Neural progenitor cell (in vitro differentiated cells): Measurements from ENCODE around the gene KAT7. TPM values are rescaled to one million over a fixed set of nuclear protein-coding genes. Genes with fewer than 3 reads are reported as not detected.

Experiments used
- DNase-seq: peaks from one replicate; pipeline ENCODE4 v3.0.0-alpha.2; 2016; ENCODE audit warnings: low spot score
- H2AFZ ChIP-seq: fragments of 200-600 bp; sonication (generic); replicated peaks from 2 replicates; pipeline ENCODE4 v1.6.1; 2016; ENCODE audit warnings: antibody characterized with exemption
- H3F3A ChIP-seq: fragments of 200-600 bp; sonication (generic); 2 replicates; pipeline ENCODE4 v1.6.1; 2016; ENCODE audit warnings: antibody characterized with exemption, low read depth
- H3K27ac ChIP-seq: fragments of 200-600 bp; sonication (generic); 2 replicates; pipeline ENCODE4 v1.5.1; 2016; ENCODE audit warnings: mild to moderate bottlenecking
- H3K27me3 ChIP-seq: fragments of 200-600 bp; sonication (generic); 2 replicates; pipeline ENCODE4 v1.6.1; 2016; ENCODE audit warnings: mild to moderate bottlenecking, moderate library complexity
- H3K36me3 ChIP-seq: fragments of 200-600 bp; sonication (generic); 2 replicates; pipeline ENCODE4 v1.5.1; 2016
- H3K4me1 ChIP-seq: fragments of 200-600 bp; sonication (generic); 2 replicates; pipeline ENCODE4 v1.6.1; 2016; ENCODE audit warnings: mixed run types
- H3K4me2 ChIP-seq: fragments of 200-600 bp; sonication (generic); 2 replicates; pipeline ENCODE4 v1.6.1; 2016
- H3K4me3 ChIP-seq: fragments of 200-600 bp; sonication (generic); 2 replicates; pipeline ENCODE4 v1.5.1; 2016
- H3K79me2 ChIP-seq: fragments of 200-600 bp; sonication (generic); 2 replicates; pipeline ENCODE4 v1.6.1; 2016; ENCODE audit warnings: low read depth
- H3K9ac ChIP-seq: fragments of 200-600 bp; sonication (generic); 2 replicates; pipeline ENCODE4 v1.6.1; 2016
- H3K9me3 ChIP-seq: fragments of 200-600 bp; sonication (generic); 2 replicates; pipeline ENCODE4 v1.5.1; 2016; ENCODE audit warnings: low read depth
- H4K20me1 ChIP-seq: fragments of 200-600 bp; sonication (generic); 2 replicates; pipeline ENCODE4 v1.6.1; 2016; ENCODE audit warnings: low read depth
- H3K27ac Mint-ChIP-seq: 3 replicates; pipeline ENCODE4 v1.8.0; 2021; ENCODE audit warnings: mixed read lengths
- H3K27me3 Mint-ChIP-seq: 2 replicates; pipeline ENCODE4 v1.8.0; 2022; ENCODE audit warnings: low read depth, mild to moderate bottlenecking, inconsistent platforms, moderate library complexity, mixed read lengths; ENCODE audit not compliant: insufficient read depth
- H3K36me3 Mint-ChIP-seq: 3 replicates; pipeline ENCODE4 v1.8.0; 2021; ENCODE audit warnings: mixed read lengths
- H3K4me1 Mint-ChIP-seq: 3 replicates; pipeline ENCODE4 v1.8.0; 2021; ENCODE audit warnings: mixed read lengths
- H3K4me3 Mint-ChIP-seq: 3 replicates; pipeline ENCODE4 v1.8.0; 2021; ENCODE audit warnings: mild to moderate bottlenecking, moderate library complexity, mixed read lengths
- H3K9me3 Mint-ChIP-seq: 3 replicates; pipeline ENCODE4 v1.8.0; 2020; ENCODE audit warnings: mixed read lengths
- EZH2 ChIP-seq: fragments of 200-600 bp; sonication (generic); IDR thresholded peaks from 2 replicates; pipeline ENCODE4 v1.6.1; 2017; ENCODE audit warnings: antibody characterized with exemption, mild to moderate bottlenecking, moderate library complexity
- EZH2phosphoT487 ChIP-seq: fragments of 200-600 bp; sonication (generic); IDR thresholded peaks from 2 replicates; pipeline ENCODE4 v1.6.1; 2017; ENCODE audit warnings: antibody characterized with exemption
- total RNA-seq: library from RNA; depleted of rRNA; stranded (reverse); fragments of >200 nt; gene quantifications from 2 replicates; pipeline ENCODE4 v1.2.3, GENCODE V29; 2015; ENCODE audit warnings: low replicate concordance
- TF ChIP-seq, protein P1 (sequence below): fragments of 200-600 bp; sonication (generic); IDR thresholded peaks from 2 replicates; pipeline ENCODE4 v1.5.1; 2017; ENCODE audit warnings: antibody characterized with exemption, mild to moderate bottlenecking

The KAT7 gene
- total RNA-seq, 1 donor from 2014 or later, result 139 TPM

DNA sequence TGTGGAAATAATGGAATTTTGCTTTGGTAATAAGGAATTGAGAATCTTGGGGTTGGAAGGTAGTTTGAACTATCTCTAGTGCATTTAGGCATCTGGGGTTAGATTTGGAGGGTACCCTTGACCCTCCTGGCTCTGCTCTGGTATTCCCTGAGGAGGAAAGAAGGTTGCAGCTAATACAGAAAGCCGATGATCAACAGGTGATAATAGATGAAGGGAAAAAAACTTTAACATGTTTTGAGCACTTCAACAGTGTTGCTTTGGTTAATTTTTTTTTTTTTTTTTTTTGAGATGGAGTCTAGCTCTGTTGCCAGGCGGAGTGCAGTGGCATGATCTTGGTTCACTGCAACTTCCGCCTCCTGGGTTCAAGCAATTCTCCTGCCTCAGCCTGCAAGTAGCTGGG lies 4.8 kb downstream of the KAT7 start:
- TF ChIP-seq, protein P1, sequence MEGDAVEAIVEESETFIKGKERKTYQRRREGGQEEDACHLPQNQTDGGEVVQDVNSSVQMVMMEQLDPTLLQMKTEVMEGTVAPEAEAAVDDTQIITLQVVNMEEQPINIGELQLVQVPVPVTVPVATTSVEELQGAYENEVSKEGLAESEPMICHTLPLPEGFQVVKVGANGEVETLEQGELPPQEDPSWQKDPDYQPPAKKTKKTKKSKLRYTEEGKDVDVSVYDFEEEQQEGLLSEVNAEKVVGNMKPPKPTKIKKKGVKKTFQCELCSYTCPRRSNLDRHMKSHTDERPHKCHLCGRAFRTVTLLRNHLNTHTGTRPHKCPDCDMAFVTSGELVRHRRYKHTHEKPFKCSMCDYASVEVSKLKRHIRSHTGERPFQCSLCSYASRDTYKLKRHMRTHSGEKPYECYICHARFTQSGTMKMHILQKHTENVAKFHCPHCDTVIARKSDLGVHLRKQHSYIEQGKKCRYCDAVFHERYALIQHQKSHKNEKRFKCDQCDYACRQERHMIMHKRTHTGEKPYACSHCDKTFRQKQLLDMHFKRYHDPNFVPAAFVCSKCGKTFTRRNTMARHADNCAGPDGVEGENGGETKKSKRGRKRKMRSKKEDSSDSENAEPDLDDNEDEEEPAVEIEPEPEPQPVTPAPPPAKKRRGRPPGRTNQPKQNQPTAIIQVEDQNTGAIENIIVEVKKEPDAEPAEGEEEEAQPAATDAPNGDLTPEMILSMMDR, result no peak
- TF ChIP-seq EZH2phosphoT487 (no peak), EZH2 (no peak)
- H3K27me3 ChIP-seq, result no peaks in the 10 kb centered on the region
- H3K4me1 ChIP-seq, result peaks cover 6% of the 10 kb centered on the region
- peaks cover 12% of the 10 kb centered on the region for H3K36me3 ChIP-seq
- H3K36me3 Mint-ChIP-seq, result peaks cover 20% of the 10 kb centered on the region
- H3K27ac Mint-ChIP-seq, result no peak overlapping the region
- H3K4me3 Mint-ChIP-seq, result no peak overlapping the region
- peaks cover 86% of the 10 kb centered on the region for H3K79me2 ChIP-seq
- no peak overlapping the region for H3K27ac ChIP-seq
- no peaks in the 10 kb centered on the region for H3F3A ChIP-seq
- no peak overlapping the region for H3K4me2 ChIP-seq
- H3K27me3 Mint-ChIP-seq, result peaks cover 6% of the 10 kb centered on the region
- no peak for DNase-seq
- peaks cover 11% of the 10 kb centered on the region for H3K4me1 Mint-ChIP-seq
- no peak overlapping the region for H3K4me3 ChIP-seq
- peaks cover 72% of the 10 kb centered on the region for H4K20me1 ChIP-seq
- H3K9me3 ChIP-seq, result no peaks in the 10 kb centered on the region
- no peak overlapping the region for H3K9ac ChIP-seq
- no peaks in the 10 kb centered on the region for H3K9me3 Mint-ChIP-seq
- no peak overlapping the region for H2AFZ ChIP-seq

DNA sequence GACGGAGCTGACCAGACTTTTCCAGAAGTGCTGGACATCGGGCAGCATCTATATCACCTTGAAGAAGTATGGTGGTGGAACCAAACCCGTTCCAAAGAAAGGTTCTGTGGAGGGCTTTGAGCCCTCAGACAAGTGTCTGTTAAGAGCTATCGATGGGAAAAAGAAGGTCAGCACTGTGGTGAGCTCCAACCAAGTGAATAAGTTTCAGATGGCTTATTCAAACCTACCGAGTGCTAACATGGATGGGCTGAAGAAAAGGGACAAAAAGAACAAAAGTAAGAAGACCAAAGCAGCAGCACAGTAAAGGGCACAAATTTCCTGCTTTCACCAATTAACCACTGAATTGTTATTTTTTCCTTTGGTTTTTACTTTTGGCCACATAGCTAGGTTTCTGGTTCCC lies 6.9 kb downstream of the KAT7 start:
- H3K4me3 ChIP-seq, result no peak overlapping the region
- H2AFZ ChIP-seq, result no peak overlapping the region
- Mint-ChIP-seq H3K9me3 (no peaks in the 10 kb centered on the region), H3K27ac (no peak overlapping the region), H3K36me3 (peaks cover 27% of the 10 kb centered on the region), H3K4me1 (no peaks in the 10 kb centered on the region), H3K27me3 (peaks cover 6% of the 10 kb centered on the region), H3K4me3 (no peak overlapping the region)
- H3K36me3 ChIP-seq, result peaks cover 11% of the 10 kb centered on the region
- no peak overlapping the region for H3K4me2 ChIP-seq
- no peak for DNase-seq
- H3K9me3 ChIP-seq, result no peaks in the 10 kb centered on the region
- H3K27me3 ChIP-seq, result no peaks in the 10 kb centered on the region
- TF ChIP-seq EZH2phosphoT487 (no peak), EZH2 (no peak)
- TF ChIP-seq, protein P1, result no peak
- no peaks in the 10 kb centered on the region for H3K4me1 ChIP-seq
- peaks cover 85% of the 10 kb centered on the region for H3K79me2 ChIP-seq
- no peaks in the 10 kb centered on the region for H3F3A ChIP-seq
- peaks cover 60% of the 10 kb centered on the region for H4K20me1 ChIP-seq
- H3K27ac ChIP-seq, result no peak overlapping the region
- H3K9ac ChIP-seq, result peak overlapping the region; percentile 32

DNA sequence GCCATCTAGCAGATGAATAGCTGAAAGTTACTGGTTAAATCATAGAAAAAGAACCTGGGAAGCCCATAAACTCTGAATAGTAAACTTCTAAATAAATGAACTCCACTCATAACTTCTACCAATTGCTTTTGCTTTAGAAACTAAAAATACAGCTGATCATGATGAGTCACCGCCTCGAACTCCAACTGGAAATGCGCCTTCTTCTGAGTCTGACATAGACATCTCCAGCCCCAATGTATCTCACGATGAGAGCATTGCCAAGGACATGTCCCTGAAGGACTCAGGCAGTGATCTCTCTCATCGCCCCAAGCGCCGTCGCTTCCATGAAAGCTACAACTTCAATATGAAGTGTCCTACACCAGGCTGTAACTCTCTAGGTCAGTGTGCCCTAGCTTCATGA lies 9.7 kb downstream of the KAT7 start:
- H3K4me3 Mint-ChIP-seq, result no peak overlapping the region
- no peaks in the 10 kb centered on the region for H3K9me3 Mint-ChIP-seq
- no peak overlapping the region for H3K27ac Mint-ChIP-seq
- Histone ChIP-seq H3K36me3 (peaks cover 4% of the 10 kb centered on the region), H3K27ac (no peak overlapping the region), H3K4me2 (no peak overlapping the region), H3K79me2 (peaks cover 85% of the 10 kb centered on the region), H4K20me1 (peaks cover 39% of the 10 kb centered on the region), H3K4me3 (no peak overlapping the region), H3K9ac (no peak overlapping the region), H3F3A (no peaks in the 10 kb centered on the region), H3K9me3 (no peaks in the 10 kb centered on the region), H3K4me1 (no peaks in the 10 kb centered on the region), H3K27me3 (no peaks in the 10 kb centered on the region), H2AFZ (no peak overlapping the region)
- H3K36me3 Mint-ChIP-seq, result peaks cover 30% of the 10 kb centered on the region
- no peaks in the 10 kb centered on the region for H3K4me1 Mint-ChIP-seq
- no peak for DNase-seq
- H3K27me3 Mint-ChIP-seq, result peaks cover 4% of the 10 kb centered on the region
- TF ChIP-seq, protein P1, result no peak
- TF ChIP-seq EZH2phosphoT487, result no peak
